ENCODE measurements around the gene ZSCAN22.

The ZSCAN22 gene

DNA sequence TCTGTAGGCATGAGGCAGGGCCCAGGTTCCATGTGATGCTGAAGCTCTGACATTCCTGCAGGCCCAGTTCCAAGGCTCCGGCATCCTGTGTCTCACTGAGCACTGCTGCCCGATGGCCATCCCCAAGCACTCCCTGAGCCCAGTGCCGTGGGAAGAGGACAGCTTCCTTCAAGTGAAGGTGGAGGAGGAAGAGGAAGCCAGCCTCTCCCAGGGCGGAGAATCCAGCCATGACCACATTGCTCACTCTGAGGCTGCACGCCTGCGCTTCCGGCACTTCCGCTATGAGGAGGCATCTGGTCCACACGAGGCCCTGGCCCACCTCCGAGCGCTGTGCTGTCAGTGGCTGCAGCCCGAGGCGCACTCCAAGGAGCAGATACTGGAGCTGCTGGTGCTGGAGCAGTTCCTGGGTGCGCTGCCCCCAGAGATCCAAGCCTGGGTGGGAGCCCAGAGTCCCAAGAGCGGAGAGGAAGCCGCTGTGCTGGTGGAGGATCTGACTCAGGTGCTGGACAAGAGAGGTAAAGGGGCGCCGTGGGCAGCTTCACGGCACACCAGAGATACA is 8.0 kb downstream of the ZSCAN22 start:
- no peak overlapping the region for H3K27ac ChIP-seq
- TF ChIP-seq, protein P1, sequence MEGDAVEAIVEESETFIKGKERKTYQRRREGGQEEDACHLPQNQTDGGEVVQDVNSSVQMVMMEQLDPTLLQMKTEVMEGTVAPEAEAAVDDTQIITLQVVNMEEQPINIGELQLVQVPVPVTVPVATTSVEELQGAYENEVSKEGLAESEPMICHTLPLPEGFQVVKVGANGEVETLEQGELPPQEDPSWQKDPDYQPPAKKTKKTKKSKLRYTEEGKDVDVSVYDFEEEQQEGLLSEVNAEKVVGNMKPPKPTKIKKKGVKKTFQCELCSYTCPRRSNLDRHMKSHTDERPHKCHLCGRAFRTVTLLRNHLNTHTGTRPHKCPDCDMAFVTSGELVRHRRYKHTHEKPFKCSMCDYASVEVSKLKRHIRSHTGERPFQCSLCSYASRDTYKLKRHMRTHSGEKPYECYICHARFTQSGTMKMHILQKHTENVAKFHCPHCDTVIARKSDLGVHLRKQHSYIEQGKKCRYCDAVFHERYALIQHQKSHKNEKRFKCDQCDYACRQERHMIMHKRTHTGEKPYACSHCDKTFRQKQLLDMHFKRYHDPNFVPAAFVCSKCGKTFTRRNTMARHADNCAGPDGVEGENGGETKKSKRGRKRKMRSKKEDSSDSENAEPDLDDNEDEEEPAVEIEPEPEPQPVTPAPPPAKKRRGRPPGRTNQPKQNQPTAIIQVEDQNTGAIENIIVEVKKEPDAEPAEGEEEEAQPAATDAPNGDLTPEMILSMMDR (IDR thresholded peaks at IDR 0.05) = no peak
- TF ChIP-seq ZFX (IDR thresholded peaks at IDR 0.05; ENCODE audit: borderline replicate concordance) = no peak

DNA sequence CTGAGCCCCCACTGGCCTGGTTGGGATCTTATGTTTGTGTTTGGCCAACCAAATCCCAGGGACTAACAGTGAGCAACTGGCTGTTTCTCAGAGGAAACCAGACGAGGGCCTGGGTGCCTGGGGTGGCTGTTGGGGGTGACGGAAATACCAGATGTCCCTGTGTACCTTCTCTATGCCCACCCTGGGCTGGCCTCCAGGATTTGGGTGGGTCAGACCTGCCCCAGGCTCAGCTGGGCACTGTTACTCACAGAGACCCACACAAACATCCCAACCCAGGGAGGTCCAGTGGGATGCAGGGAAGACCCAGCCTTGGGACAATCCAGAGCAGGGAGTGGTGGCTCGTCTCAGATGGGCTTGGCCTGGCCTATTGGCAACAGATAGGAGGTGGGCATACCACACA is 8.8 kb downstream of the ZSCAN22 start:
- no peak for TF ChIP-seq ZFX (IDR thresholded peaks at IDR 0.05; ENCODE audit: borderline replicate concordance)
- TF ChIP-seq, protein P1 (IDR thresholded peaks at IDR 0.05) = no peak
- no peak overlapping the region for H3K27ac ChIP-seq

DNA sequence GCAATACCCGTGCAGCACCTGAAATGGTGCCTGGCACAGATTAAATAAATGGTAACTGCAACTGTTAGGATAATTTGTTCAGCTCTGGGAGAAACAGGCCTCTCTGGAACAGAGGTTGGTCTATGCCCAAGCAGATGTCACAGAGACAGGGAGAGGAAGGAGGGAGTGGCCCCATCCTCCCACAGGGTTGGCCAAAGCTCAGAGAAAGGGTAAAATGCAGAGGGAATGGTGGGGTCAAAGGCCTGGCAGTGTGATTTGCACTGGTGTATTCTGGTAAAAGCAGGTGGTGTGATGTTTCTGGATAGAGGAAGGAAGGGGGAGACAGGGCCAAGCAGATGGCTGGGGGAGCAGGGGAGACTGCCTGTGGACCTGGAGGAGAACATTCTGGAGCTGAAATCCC is 9.4 kb downstream of the ZSCAN22 start:
- no peak for TF ChIP-seq ZFX (IDR thresholded peaks at IDR 0.05; ENCODE audit: borderline replicate concordance)
- TF ChIP-seq, protein P1 (IDR thresholded peaks at IDR 0.05) = no peak
- no peak overlapping the region for H3K27ac ChIP-seq

DNA sequence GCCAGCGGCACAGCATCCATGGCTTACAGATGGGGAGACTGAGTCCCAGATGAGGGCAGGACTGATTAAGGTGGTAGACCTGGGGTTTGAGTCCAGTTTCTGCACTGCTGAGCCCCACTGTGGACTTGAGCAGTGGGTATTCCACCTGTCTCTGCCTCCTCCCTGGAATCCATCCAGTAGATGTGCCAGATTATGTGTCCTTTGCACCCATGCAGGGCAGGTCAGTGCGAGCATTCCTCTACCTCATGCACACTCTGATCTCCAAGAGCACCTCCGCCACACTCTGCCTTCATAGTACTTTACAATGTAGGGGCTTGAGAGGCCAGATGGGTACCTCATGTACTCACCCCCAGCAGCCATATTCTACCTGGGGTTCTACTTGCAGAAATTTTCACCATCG is 10.0 kb downstream of the ZSCAN22 start:
- H3K27ac ChIP-seq = no peak overlapping the region
- TF ChIP-seq, protein P1 (IDR thresholded peaks at IDR 0.05) = no peak
- TF ChIP-seq ZFX (IDR thresholded peaks at IDR 0.05; ENCODE audit: borderline replicate concordance) = no peak

DNA sequence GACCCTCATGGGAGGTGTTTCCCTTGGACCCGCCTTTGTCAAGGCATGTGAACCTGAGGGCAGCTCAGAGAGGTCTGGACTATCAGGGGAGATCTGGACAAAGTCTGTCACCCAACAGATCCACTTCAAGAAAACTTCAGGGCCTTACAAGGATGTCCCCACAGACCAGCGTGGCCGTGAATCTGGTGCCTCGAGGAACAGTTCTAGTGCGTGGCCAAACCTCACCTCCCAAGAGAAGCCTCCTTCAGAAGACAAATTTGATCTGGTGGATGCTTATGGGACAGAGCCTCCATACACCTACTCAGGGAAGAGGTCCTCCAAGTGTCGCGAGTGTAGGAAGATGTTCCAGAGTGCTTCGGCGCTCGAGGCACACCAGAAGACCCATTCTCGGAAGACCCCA is 11.5 kb downstream of the ZSCAN22 start:
- H3K27ac ChIP-seq = no peak overlapping the region
- TF ChIP-seq, protein P1 (IDR thresholded peaks at IDR 0.05) = no peak
- no peak for TF ChIP-seq ZFX (IDR thresholded peaks at IDR 0.05; ENCODE audit: borderline replicate concordance)

DNA sequence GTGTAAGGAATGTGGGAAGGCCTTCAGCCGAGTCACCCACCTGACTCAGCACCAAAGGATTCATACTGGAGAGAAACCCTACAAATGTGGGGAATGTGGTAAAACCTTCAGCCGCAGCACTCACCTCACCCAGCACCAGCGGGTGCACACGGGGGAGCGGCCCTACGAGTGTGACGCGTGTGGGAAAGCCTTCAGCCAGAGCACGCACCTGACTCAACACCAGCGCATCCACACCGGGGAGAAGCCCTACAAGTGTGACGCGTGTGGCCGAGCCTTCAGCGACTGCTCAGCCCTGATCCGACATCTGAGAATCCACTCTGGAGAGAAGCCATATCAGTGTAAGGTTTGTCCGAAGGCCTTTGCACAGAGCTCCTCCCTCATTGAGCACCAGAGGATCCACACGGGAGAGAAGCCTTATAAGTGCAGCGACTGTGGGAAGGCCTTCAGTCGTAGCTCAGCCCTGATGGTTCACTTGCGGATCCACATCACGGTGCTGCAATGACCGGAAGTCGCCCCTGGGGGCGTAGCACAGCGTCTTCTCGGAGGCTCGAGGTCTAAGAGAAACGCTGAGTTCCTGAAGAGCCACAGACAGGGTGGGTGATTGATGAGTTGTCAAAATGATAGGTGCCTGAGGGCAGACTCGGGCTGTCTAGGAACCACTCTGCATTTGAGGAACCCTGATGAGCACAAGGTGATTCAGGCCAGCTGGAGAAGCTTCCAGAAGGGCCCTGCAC is 12.2 kb downstream of the ZSCAN22 start:
- TF ChIP-seq, protein P1 (IDR thresholded peaks at IDR 0.05) = peak; percentile 16; the same call in 1 of the 2 replicates
- no peak for TF ChIP-seq ZFX (IDR thresholded peaks at IDR 0.05; ENCODE audit: borderline replicate concordance)
- H3K27ac ChIP-seq = no peak overlapping the region

DNA sequence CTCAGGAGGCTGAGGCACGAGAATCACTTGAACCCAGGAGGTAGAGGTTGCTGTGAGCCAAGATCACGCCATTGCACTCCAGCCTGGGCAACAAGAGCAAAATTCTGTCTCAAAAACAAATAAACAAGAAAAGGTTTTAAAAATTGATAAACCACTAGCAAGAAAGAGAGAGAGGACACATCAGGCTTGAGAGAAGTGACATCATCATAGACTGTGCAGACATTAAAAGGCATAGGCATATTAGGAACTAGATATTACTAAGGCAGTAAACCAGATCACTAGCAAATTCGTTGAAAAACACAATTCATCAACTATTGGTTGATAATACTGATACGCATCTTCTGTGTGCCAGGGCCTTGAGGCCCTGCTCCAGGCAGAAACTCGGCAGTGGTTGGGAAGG is 18.8 kb downstream of the ZSCAN22 start:
- H3K27ac ChIP-seq = no peak overlapping the region

More for the DNA sequence above, 18.8 kb downstream of the ZSCAN22 start:
- no peak for TF ChIP-seq ZFX (IDR thresholded peaks at IDR 0.05; ENCODE audit: borderline replicate concordance)
- TF ChIP-seq, protein P1 (IDR thresholded peaks at IDR 0.05) = no peak

All from 22Rv1 (cell line).